Measurements from ENCODE around the gene ADCY4. TPM values are rescaled to one million over a fixed set of nuclear protein-coding genes. Genes with fewer than 3 reads are reported as not detected.
A peak's percentile ranks its signal among the peaks of the same experiment; 100 is the strongest.
"Not testable (repeated sequence)": the region's sequence is repeated elsewhere in the genome, so short reads cannot be mapped to it uniquely, and the experiment has no call there.

Gene ADCY4
- total RNA-seq, 1 donor from 2014 or later: 0.46 TPM

DNA sequence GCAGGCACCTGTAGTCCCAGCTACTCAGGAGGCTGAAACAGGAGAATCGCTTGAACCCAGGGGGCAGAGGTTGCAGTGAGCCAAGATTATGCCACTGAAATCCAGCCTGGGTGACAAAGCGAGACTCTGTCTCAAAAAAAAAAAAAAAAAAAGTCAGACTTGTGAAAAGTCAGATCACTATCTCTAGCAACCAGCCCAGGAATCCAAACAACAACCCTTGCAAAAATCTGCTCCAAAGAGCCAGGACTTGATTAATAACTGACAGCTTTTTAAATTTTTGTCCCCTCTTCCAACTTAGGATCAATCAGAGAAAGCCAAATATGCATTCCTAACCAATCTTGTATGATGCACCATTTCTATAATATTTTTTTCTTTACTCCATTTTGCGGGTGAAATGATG lies 25.4 kb upstream of the ADCY4 start:
- Mint-ChIP-seq H3K27ac (no peak overlapping the region), H3K36me3 (ENCODE audit: insufficient read depth) (no peaks in the 10 kb centered on the region), H3K27me3 (peaks cover 36% of the 10 kb centered on the region), H3K4me3 (ENCODE audit: low read depth) (no peak overlapping the region), H3K9me3 (ENCODE audit: low read depth) (no peaks in the 10 kb centered on the region), H3K4me1 (ENCODE audit: low read depth) (no peaks in the 10 kb centered on the region)
- no peak for DNase-seq (ENCODE audit: low spot score, unreplicated experiment)
- TF ChIP-seq, protein P1, sequence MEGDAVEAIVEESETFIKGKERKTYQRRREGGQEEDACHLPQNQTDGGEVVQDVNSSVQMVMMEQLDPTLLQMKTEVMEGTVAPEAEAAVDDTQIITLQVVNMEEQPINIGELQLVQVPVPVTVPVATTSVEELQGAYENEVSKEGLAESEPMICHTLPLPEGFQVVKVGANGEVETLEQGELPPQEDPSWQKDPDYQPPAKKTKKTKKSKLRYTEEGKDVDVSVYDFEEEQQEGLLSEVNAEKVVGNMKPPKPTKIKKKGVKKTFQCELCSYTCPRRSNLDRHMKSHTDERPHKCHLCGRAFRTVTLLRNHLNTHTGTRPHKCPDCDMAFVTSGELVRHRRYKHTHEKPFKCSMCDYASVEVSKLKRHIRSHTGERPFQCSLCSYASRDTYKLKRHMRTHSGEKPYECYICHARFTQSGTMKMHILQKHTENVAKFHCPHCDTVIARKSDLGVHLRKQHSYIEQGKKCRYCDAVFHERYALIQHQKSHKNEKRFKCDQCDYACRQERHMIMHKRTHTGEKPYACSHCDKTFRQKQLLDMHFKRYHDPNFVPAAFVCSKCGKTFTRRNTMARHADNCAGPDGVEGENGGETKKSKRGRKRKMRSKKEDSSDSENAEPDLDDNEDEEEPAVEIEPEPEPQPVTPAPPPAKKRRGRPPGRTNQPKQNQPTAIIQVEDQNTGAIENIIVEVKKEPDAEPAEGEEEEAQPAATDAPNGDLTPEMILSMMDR (IDR thresholded peaks at IDR 0.05; ENCODE audit: unreplicated experiment): no peak

DNA sequence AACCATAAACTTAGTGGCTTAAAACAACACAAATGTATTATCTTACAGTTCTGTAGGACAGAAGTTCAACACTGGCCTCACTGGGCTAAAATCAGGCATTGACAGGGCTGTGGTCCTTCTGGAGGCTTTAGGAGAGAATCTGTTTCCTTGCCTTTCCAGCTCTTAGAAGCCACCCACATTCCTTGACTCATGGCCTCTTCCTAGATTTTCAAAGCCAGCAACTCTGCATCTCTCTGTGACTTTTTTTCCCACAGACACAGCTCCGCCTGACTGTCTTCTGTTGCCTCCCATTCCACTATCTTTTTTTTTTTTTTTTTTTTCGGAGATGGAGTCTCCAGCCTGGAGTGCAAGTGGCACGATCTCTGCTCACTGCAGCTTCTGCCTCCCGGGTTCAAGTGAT lies 21.3 kb upstream of the ADCY4 start:
- no peaks in the 10 kb centered on the region for H3K9me3 Mint-ChIP-seq (ENCODE audit: low read depth)
- DNase-seq (ENCODE audit: low spot score, unreplicated experiment): no peak
- TF ChIP-seq, protein P1 (IDR thresholded peaks at IDR 0.05; ENCODE audit: unreplicated experiment): no peak
- H3K27ac Mint-ChIP-seq: no peak overlapping the region
- no peaks in the 10 kb centered on the region for H3K36me3 Mint-ChIP-seq (ENCODE audit: insufficient read depth)
- H3K4me3 Mint-ChIP-seq (ENCODE audit: low read depth): no peak overlapping the region
- H3K4me1 Mint-ChIP-seq (ENCODE audit: low read depth): peaks cover 6% of the 10 kb centered on the region
- H3K27me3 Mint-ChIP-seq: peaks cover 48% of the 10 kb centered on the region

DNA sequence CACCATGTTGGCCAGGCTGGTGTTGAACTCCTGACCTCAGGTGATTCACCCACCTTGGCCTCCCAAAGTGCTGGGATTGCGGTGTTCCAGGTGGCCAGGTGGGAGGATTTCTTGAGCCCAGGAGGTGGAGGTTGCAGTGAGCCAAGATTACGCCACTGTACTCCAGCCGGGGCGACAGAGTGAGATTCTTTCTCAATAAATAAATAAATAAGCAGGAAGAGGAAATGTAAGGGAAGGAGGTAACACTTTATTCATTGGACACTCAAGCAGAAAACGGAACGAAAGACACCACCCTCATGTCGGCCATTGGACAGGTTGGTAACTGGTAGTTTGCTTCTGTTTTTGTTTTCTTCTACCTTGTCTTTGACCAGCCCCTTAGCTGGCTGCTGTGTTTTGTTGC lies 20.1 kb upstream of the ADCY4 start:
- Mint-ChIP-seq H3K27me3 (peaks cover 54% of the 10 kb centered on the region), H3K4me3 (ENCODE audit: low read depth) (no peak overlapping the region), H3K9me3 (ENCODE audit: low read depth) (no peaks in the 10 kb centered on the region), H3K27ac (no peak overlapping the region), H3K4me1 (ENCODE audit: low read depth) (peaks cover 6% of the 10 kb centered on the region), H3K36me3 (ENCODE audit: insufficient read depth) (no peaks in the 10 kb centered on the region)
- TF ChIP-seq, protein P1 (IDR thresholded peaks at IDR 0.05; ENCODE audit: unreplicated experiment): no peak
- DNase-seq (ENCODE audit: low spot score, unreplicated experiment): no peak

DNA sequence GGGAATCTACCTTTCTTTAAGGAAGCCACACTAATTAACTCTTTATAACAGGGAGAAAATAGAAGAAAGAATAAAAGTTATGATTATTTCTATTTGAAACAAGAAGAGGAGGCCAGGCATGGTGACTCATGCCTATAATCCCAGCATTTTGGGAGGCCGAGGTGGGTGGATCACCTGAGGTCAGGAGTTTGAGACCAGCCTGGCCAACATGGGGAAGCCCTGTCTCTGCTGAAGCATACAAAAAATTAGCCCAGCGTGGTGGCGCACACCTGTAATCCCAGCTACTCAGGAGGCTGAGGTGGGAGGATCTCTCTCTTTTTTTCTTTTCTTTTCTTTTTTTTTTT lies 19.6 kb upstream of the ADCY4 start:
- not testable (repeated sequence) for H3K4me3 Mint-ChIP-seq (ENCODE audit: low read depth); H3K4me1 Mint-ChIP-seq (ENCODE audit: low read depth); H3K27ac Mint-ChIP-seq; H3K36me3 Mint-ChIP-seq (ENCODE audit: insufficient read depth); H3K9me3 Mint-ChIP-seq (ENCODE audit: low read depth); DNase-seq (ENCODE audit: low spot score, unreplicated experiment)
- peaks cover 56% of the 10 kb centered on the region for H3K27me3 Mint-ChIP-seq

DNA sequence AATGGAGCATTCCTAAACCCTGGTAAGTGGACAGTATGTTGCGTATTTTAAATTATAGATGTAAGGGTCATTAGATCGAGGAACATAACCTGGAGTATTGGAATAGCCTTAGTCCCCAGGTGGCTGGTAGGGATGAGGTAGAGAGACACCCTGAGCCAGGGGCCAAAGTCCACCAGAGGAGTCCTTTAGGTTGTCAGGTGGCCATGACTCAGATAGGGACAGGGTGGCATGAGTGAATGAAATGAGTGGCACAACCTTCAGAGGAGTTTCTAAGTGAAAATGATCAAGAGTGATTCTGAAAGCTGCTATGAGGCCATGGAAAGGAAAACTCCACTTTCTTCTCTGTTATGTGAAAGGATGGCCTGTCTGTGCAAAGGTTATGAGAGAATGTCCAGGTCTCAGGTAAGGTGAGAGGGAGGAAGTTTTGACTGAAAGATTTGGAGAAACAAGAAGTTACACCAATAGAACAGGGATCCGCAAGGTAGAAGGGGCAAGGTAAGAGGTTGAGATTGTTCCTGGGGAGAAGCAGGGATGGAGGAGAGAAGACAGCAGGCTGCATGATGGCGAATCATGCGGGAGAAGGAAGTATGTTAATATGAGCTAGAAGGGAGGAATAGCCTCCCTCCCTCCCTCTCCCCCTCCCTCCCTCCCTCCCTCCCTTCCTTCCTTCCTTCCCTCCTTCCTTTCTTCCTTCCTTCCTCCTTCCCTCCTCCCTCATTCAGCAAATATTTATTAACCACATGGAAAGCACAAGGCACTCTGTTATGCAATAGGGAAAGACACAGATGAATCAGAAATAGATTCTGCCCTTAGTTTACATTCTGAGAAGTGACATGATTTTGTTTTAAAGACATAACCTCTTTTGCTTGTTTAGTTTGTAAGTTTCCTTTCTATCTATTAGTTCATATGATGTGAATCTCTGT lies 18.9 kb upstream of the ADCY4 start:
- no peak overlapping the region for H3K27ac Mint-ChIP-seq
- no peaks in the 10 kb centered on the region for H3K36me3 Mint-ChIP-seq (ENCODE audit: insufficient read depth)
- H3K27me3 Mint-ChIP-seq: peaks cover 62% of the 10 kb centered on the region
- no peak for DNase-seq (ENCODE audit: low spot score, unreplicated experiment)
- H3K4me1 Mint-ChIP-seq (ENCODE audit: low read depth): peaks cover 6% of the 10 kb centered on the region
- H3K4me3 Mint-ChIP-seq (ENCODE audit: low read depth): no peak overlapping the region
- no peaks in the 10 kb centered on the region for H3K9me3 Mint-ChIP-seq (ENCODE audit: low read depth)
- TF ChIP-seq, protein P1 (IDR thresholded peaks at IDR 0.05; ENCODE audit: unreplicated experiment): no peak

DNA sequence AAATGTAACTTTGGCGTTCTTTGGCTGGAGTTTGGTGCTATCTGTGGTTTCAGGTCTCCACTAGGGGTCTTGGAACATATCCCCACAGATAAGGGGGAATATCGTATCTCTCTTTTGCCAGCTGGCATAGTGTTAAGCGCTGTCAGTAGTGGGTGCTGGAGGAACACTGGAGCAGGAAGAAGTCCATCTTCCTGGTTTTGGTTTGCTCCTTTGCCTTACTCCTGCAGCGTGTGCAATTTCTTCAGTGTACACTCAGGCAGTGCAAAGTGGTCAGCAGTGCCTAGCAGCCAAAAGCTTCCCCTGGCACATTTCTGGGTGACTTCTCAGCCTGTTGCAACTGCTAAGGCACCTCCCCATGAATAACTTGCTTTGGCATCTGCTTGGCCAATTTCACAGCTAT lies 16.6 kb upstream of the ADCY4 start:
- DNase-seq (ENCODE audit: low spot score, unreplicated experiment): no peak
- peaks cover 63% of the 10 kb centered on the region for H3K27me3 Mint-ChIP-seq
- H3K9me3 Mint-ChIP-seq (ENCODE audit: low read depth): no peaks in the 10 kb centered on the region
- no peak overlapping the region for H3K27ac Mint-ChIP-seq
- H3K4me3 Mint-ChIP-seq (ENCODE audit: low read depth): no peak overlapping the region
- peaks cover 6% of the 10 kb centered on the region for H3K4me1 Mint-ChIP-seq (ENCODE audit: low read depth)
- H3K36me3 Mint-ChIP-seq (ENCODE audit: insufficient read depth): no peaks in the 10 kb centered on the region
- TF ChIP-seq, protein P1 (IDR thresholded peaks at IDR 0.05; ENCODE audit: unreplicated experiment): peak; percentile 10
